ENCODE measurements around the gene MINDY4. TPM values are rescaled to one million over a fixed set of nuclear protein-coding genes. Genes with fewer than 3 reads are reported as not detected.

The MINDY4 gene
- total and polyA plus RNA-seq, 2 of the 8 experiments (the other 6 are each of a cell fraction or from before 2014, with no cell fraction given): 1.3 to 3.6 TPM

- Histone ChIP-seq H3K9ac (replicated peaks in 1 of 4; ENCODE audit: extremely low read depth in 1 of 4, low read depth in 3 of 4, low read length in 3 of 4) (no peak overlapping the region), H3K79me2 (ENCODE audit: control insufficient read depth in 1 of 2, insufficient read depth in 2 of 2, low read length in 2 of 2) (no peaks in the 10 kb centered on the region), H2BK12ac (ENCODE audit: low read depth, low read length) (no peak overlapping the region), H3K36me3 (ENCODE audit: control insufficient read depth in 2 of 4, insufficient read depth in 4 of 4, low read length in 3 of 4) (no peaks in the 10 kb centered on the region), H4K8ac (ENCODE audit: extremely low read depth, insufficient read depth, low read length) (peak overlapping the region; percentile 18; the same call in 1 of the 2 replicates), H3K14ac (ENCODE audit: insufficient read length) (no peak overlapping the region), H4K20me1 (replicated peaks in 1 of 2; ENCODE audit: control insufficient read depth in 1 of 2, insufficient read depth in 2 of 2, low read length in 2 of 2) (peaks cover 0 to 2% of the 10 kb centered on the region in 2 experiments), H2BK5ac (ENCODE audit: low read depth, low read length) (no peak overlapping the region), H3K4me2 (ENCODE audit: insufficient read depth in 1 of 2, low read depth in 2 of 2, low read length in 2 of 2) (no peak overlapping the region), H3K79me1 (ENCODE audit: low read depth, low read length) (no peaks in the 10 kb centered on the region), H3K27ac (ENCODE audit: low read depth, low read length) (no peak overlapping the region), H2BK15ac (ENCODE audit: low read length) (no peak overlapping the region), H4K5ac (ENCODE audit: insufficient read length, low read depth, low read length) (no peak overlapping the region), H3K23me2 (ENCODE audit: low read depth, low read length) (no peaks in the 10 kb centered on the region; the same call in 1 of the 2 replicates), H3K4me1 (replicated peaks in 1 of 4; ENCODE audit: control insufficient read depth in 3 of 4, insufficient read depth in 4 of 4, low read length in 3 of 4) (peaks cover 0 to 13% (median 3%) of the 10 kb centered on the region in 4 experiments; a peak in 4 of 7 replicates), H4K91ac (replicated peaks; ENCODE audit: insufficient read length, low read length) (no peak overlapping the region), H3K56ac (replicated peaks; ENCODE audit: insufficient read length, low read depth, low read length) (no peak overlapping the region), H3K27me3 (replicated peaks in 1 of 4; ENCODE audit: control insufficient read depth in 3 of 4, extremely low read depth in 1 of 4, insufficient read depth in 3 of 4, low read length in 3 of 4) (no peaks in the 10 kb centered on the region), H2BK20ac (ENCODE audit: low read length) (no peak overlapping the region), H3K4me3 (ENCODE audit: extremely low read depth in 1 of 4, insufficient read depth in 2 of 4, low read depth in 3 of 4, low read length in 4 of 4) (no peak overlapping the region), H3K9me3 (ENCODE audit: insufficient read depth in 2 of 2, low read depth in 1 of 2, low read length in 1 of 2) (no peaks in the 10 kb centered on the region), H3K23ac (ENCODE audit: insufficient read length) (no peak overlapping the region), H3K4ac (replicated peaks; ENCODE audit: insufficient read length, low read depth, low read length) (no peak overlapping the region), H2AK5ac (ENCODE audit: low read depth, low read length) (no peak overlapping the region), H2BK120ac (replicated peaks; ENCODE audit: low read depth, low read length) (no peak overlapping the region), H2AFZ (ENCODE audit: low read length) (no peak overlapping the region), H3K18ac (ENCODE audit: extremely low read depth, low read length) (no peak overlapping the region)
- WGBS, 2 experiments (ENCODE audit: extremely low coverage in 1 of 2, insufficient coverage in 1 of 2, insufficient read length in 1 of 2, insufficient replicate concordance in 2 of 2, low coverage in 1 of 2, low lambda C conversion rate in 2 of 2, missing lambda C conversion rate in 1 of 2): 93% methylated on average over 7 of the region's 7 CpGs; no CpG with 5 or more reads in 1 of the 2 experiments
- FAIRE-seq: no peak
- CTCF ChIA-PET (ENCODE audit: partially characterized antibody): interaction anchor here (0.8 to 7.4 kb wide), 6 partner anchors 8 to 115 kb away, joined by 3 to 55 read pairs (median 7); no protein-coding TSS in a partner anchor
- TF ChIP-seq ASH2L (IDR thresholded peaks at IDR 0.05; ENCODE audit: low read length) (no peak), MAFK (IDR thresholded peaks at IDR 0.05; ENCODE audit: low read depth, low read length) (0 out of 2 replicates have a peak, but pooled peaks have one; percentile 11)
- no peak for DNase-seq (ENCODE audit: low read depth in 1 of 2, low spot score in 2 of 2)
- POLR2A ChIA-PET (ENCODE audit: partially characterized antibody): no interaction called here
Observed at GRCh38 chr7:30916767-30917166, 145.6 kb downstream of the MINDY4 start.

Measured in H1 (cell line).